NCI-H2081 treated with DMSO at 0.1 percent for 48 hours (cell line): ENCODE measurements around the gene PCSK6.
A peak's percentile ranks its signal among the peaks of the same experiment; 100 is the strongest.
"Not testable (repeated sequence)": the region's sequence is repeated elsewhere in the genome, so short reads cannot be mapped to it uniquely, and the experiment has no call there.

Source experiments
- DNase-seq: peaks from one replicate; lab custom pipeline; 2025; lab: John Stamatoyannopoulos, UW

PCSK6 gene

DNA sequence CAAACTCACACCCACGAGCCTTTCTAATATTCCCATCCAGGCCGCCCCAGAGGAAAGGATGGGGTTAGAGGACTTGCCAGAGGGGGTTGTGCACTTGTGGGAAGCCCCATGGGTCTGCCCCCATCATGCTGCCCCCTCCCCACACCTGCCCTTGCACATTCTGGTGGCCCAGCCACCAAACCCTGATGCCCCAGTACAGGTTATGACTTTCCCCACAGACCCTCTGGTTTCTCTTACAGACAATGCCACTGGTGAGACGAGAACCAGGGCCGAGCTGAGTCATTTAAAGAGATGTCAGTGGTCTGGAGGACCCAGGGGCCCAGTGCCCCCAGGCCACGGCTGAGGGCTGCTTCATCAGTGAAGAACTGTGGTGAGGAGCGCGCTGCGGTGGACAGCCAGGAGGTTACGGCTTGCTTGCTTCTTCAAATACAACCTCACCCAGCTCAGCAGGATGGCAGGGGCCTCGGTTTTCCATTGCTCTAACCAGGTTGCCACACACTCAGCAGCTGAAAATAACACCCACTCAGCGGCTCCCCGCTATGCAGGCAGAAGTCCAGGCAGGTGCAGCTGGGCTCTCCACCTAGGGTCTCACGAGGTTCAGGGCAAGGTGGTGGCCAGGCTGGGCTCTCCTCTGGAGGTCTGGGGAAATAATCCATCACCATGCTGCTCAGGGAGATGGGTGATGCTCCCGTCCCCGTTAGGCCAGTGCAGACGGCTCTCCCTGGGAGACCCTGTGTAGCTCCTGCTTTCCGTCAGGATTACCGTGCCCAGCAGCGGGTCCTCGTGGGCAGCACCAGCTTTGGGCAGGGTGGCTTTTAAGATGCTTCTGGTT is 180.7 kb downstream of the PCSK6 start:
- no peak for DNase-seq

DNA sequence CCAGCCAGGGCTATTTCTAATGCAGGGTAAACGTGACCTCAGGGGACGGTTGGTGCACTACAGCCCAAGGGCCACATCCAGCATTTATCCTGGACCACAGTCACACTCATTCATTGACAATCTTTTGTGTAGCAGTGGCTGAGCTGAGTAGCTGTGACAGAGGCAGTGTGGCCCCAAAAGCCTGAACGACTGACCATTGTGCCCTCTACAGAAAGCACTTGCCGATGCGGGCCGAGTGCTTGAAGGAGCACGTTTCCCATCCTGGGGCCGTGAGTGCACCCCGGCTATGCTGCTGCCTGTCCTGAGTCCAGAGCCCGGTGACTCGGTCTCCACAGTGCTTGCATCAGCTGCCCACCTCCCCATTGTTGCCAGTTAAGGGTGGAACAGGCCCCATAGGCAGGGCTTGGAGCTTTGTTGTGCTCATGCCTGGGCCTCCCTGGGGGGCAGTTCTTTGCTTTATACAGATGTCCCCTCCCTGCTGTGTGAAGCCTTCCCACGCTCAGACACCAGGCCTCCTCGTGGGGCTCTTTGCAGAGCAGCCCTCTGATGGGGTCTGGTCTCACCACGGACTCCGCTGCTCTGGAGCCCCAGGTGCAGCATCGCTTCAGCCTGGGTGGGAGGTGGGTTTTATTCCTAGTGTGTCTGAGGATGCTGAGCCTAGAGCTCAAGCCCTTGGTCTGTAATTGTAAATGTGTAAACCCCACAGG is 181.5 kb downstream of the PCSK6 start:
- no peak for DNase-seq

DNA sequence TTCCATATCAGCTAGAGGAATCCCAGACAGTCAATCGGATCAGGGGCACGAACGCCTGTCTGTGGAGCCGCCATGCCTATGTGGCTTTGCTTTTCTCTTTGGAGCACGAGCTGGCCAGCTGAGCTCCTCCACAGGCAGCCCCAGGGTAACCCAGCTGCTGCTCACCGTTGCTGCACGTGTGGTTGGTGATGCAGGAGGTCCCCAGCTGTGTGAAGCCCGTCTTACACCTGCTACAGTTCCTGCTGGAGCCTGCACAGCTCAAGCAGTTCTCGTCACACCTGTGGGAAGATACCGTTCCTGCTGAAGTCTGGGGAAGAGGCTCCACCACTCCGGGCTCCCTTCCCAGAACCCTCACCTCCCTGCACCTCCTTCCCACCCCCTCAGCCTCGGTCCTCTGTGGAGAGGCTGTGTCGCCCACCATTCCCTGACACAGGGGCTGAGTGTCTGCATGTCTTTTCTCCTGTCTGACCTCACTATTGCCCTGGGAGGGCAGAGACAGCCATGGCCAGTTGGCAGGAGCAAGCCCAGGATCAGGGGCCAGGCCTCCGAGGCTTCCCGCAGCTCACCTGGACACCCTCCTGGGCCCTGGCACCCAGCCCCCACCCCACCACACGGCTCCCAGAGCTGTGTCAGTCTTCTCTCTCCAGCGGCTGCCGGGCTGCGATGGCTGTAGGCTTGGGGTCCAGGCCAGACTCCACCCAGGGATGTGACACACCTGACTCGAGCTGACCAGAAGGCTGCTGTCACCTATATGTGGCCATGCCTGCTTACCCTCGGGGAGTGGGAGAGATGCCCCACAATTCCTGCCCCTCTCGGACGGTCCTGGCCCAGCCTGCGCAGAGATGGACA is 182.2 kb downstream of the PCSK6 start:
- DNase-seq = no peak

DNA sequence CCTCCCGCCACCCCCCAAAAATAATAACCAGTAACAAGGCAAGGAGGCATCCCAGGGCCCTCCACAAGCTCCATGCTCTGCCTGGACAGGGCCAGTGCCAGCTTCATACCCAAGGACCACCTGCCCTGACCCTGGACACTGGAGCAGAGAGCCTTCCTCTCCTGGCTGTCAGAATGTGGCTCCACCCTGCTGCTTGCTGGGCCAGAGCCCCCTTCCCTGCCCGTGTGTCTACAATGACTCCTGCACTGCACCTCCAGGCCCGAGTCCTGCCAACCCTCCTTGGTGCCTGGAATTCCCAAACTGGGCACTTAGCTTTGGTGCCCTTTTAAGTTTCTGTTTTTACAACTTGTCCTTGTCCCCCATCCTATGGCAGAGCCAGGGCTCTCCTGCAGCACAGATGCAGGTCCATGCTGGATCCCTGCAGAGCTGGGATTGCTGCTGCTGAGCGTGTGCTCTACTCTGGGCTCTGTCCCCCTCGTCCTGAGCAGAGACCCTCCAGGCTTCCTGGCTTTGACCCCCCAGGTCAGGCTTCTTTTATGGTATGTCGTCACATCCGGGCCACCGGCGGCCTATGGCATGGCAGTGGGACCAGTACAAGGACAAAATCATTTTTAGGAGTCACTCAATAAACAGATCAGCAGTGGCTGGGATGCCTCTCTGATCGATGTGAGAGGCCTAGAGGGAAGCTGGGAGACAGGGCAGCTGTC is 183.0 kb downstream of the PCSK6 start:
- no peak for DNase-seq

DNA sequence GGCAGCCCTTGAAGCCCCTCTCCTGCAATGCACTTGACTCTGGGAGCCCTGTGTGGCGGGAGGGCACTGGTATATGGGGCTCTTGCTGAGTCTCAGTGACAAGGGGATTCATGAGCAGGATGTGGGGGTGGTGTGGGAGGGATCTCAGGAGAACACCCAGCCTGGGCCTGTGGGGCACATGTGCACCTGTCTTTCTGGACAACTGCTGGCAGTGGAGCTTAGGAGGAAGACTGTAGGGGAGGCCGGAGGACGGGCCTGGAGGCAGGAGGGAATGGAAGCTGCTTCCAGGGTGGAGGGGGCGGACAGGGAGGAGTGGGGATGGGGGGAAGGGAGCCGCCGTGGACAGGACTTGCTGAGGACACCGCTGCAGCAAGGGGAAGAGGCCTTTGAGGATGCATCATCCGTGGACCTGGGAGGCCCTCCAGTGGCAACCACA is 183.7 kb downstream of the PCSK6 start:
- no peak for DNase-seq

DNA sequence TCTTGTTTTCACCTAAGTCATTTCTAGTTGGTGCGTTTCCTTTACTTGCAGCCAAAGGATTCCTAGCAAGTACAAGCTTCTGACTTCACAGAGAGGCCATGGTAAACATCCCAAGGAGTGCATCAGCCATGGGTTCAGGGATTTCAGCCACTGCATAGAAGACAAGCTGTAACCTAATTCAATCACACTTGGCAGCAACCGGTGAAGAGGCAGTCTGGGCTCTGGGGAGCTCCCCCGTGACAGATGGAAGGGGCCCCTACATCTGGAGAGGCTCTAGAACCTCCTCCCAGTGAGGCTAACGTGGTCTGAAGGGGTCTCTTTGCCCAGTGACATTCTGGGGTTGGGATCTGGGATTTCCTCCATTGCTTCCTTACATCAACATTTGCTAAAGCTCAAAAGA is 186.1 kb downstream of the PCSK6 start:
- no peak for DNase-seq

DNA sequence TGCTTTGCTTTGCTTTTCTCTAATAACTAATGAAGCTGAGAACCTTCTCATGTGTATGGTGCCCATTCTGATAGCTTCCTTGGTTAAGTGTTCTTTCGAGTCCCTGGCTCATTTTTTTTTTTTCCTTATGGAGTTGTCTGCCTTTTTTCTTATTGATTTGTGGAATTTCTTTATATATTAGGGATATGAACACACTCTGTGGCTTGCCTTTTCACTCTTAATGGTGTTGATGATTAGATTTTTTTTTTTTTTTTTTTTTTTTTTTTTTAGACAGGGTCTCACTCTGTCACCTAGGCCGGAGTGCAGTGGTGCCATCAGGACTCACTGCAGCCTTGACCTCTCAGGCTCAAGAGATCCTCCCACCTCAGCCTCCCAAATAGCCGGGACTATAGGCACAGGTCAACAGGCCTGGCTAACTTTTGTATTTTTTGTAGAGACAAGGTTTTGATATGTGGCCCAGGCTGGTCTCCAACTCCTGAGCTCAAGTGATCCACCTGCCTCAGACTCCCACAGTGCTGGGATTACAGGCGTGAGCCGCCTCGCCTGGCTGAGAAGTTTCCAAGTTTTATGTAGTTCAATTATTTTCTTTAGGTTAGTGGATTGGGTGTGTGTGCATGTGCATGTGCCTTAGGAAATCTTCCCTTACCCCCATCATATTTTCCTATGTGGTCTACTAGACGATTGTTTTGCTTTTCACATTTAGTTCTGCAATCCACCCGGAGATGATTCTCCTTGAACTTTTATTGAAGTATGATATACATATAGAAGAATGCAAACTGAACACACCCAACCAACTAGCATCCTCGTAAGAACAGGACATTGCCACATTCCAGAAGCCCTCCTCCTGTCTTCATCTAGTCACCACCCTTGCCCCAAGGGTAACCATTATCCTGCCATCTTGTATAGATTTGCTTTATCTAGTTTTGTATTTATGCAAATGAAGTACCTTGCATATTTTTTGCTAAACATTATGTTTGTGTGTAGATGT is 192.8 kb downstream of the PCSK6 start:
- no peak for DNase-seq

DNA sequence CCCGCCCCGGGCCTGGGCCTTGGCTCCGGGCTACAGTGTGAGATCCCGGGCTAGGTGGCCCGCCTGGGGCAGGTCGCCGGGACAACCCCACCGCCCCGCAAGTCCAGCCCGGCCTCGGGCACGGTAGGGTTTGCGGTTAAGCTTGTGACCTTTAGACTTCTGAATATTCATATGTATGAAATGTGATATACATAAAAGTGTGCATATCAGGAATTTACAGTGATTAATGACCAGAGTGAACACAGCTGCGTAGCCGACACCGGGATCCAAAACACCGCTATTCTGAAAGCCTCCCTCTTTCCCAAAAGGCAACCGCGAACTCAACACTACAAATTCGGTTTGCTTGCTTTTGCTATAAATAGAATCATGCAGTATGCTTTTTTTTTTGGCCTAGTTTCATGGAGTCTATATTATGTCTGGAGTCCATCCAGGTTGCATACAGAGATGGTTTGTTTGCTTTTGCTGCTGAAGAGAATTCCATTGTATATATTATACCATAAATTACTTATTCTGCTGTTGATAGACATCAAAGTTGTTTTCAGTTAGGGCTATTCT is 193.8 kb downstream of the PCSK6 start:
- no peak for DNase-seq

DNA sequence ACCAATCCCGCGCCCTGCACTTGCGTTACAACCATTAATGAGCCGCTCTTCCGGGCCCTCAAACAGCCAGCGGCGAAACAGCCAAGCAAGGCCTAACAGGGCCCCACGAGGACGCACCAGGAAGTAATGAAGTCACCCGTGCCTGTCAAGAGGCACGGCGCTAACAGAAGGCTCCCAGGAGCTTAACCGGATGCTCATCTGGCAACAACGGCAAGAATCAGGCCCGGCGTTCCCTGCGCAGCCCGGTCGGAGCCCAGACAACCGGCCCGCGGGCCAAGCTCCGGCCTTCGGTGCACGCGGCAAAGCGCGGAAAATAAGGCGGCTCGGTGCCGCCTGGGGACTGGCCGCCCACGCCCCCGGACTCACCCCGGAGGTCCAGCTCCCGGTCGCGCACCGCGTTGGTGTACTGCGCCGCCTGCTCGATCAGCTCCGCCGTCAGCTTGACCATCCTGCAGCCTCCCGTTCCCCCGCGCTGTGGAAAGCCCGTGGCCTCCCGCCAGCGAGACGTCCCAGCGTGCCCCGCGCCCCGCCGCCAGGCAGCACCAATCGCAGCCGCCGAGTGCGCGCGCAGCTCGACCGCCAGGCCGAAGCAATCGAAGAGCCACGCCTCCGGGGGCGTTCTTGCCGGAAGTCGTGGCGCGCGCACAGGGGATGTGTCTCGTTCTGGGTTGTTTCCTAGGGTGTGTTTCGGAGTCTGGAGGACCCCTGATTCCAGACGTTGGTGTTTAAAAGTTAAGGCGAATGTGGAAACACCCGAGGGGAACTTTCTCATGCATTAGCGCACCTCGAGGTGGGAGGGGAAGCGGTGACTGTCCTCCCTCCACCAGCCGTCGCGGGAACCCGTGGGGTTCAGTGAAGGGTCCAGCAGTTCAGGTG is 194.5 kb downstream of the PCSK6 start, which contains the start of gene SNRPA1:
SNRPA1 (minus strand) TSS at position 518 of the 876 bp plus-strand sequence; CDS start at position 448, 70 bp downstream.
- DNase-seq = peak; percentile 63

DNA sequence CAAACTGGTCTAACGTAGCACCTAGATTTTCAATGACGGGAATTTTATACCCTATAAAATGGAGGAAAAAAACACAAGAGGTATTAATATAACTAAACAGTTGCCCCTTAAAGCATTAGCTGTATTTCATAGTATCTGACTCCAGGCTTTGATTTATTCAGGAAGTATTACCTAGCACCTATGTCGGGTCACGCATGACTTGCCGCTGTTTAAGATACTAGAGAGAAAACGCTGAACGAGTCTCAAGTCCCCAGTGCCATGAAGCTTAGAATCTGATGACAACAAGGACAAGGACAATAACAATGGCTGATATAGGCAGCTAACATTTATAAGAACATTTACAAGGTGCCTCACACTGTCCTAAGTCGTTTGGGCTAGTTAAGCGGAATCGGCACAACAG is 196.4 kb downstream of the PCSK6 start:
- DNase-seq = no peak

DNA sequence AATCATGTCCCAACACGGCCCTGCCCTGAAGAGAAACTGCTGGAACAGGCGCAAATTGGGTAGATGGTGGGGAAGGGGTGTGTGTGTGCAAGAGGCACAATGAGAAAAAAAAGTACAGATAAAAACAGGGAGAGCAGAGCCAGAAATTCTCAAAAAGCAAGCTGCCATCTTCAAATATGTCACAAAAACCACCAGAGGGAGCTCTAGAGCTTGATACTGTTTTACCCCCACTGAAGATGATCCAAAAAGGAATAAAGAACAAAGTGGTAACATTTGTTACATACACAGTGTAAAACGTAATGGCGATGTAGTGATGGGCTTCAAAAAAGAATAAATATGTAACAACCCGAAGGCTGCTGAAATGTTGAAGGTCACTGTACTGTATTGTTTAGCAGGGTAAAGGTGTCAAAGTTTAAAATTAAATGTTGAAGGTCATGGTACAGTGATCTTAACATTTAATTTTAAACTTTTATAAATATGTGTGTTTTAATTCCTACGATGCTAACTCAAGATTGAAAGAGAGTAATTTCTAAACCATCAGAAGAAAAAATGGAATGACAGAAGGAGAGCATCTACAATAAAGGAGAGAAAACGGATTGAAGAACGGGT is 200.5 kb downstream of the PCSK6 start:
- no peak for DNase-seq

DNA sequence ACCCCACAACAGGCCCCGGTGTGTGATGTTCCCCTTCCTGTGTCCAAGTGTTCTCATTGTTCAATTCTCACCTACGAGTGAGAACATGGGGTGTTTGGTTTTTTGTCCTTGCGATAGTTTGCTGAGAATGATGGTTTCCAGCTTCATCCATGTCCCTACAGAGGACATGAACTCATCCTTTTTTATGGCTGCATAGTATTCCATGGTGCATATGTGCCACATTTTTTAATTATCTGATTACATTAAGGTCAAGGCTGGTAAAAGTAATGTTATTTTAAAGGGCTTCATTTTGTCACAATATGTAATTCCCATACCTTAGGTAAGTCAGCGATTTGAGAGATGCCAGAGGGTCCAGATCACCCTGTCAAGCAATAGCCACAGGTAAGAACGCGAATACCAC is 202.2 kb downstream of the PCSK6 start:
- DNase-seq = not testable (repeated sequence)

DNA sequence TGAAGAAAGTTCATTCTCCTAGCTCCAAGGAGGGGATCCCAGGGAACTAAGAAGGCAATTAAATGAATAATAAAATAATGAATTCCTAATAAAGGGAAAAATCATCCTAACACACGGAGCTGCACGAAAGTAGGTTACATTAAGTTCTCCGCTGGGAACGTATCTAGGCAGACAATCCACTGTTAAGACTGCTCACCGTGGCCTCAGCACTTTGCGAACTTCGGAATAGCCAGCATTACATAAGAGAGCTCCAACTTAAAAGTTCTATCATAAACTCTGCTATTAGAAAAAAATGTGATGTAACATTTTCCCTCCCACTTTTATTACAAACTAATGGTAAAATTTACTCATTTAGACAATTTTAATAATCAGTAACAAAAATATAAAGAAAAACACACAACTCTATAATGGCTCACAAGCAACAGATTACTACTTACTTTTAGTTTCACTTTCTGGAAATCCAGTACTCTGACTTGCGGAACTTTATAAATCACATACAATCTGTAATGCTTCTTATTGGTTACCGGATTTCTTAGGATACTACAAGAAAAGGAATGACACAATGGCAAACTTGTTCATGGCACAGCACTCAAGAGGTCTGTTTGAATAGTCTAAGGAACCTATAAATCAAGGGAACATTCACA is 202.9 kb downstream of the PCSK6 start:
- no peak for DNase-seq

DNA sequence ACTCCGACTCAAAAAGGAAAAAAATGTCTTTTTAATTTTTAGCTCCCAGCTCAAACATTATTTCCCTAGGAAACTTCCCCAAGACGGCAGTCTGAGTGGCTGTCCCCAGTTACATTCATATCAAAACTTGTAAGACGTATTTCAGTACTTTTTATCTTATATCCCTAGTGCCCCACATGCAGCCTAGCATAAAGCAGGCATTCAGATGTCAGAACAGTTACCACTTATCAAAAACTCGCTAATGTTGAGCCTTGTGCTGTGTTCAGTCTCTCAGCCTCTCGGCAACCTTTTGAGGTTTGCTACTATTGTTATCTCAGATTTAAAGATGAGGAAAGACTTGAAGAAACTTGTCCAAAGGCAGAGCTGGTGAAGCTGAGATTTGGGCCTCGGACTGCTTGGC is 205.6 kb downstream of the PCSK6 start:
- DNase-seq = no peak

DNA sequence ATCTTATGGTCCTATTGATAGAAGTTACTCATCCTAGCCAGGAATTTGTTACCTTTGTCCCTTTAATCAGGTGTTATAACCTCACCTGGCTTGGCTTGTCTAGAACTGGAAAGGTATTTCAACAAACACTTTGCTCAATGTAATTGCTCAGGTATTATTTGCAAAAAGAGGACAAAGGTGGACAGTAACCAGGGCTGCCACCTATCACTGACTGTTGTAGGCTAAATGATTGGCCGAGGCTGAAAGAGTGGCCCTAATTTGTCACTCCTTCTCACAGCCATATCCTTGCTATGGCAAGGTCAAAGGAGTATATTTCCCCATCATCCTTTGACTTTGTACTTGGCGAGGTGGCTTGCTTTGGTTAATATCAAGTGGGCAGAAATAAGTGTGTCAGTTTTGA is 209.5 kb downstream of the PCSK6 start:
- DNase-seq = no peak

DNA sequence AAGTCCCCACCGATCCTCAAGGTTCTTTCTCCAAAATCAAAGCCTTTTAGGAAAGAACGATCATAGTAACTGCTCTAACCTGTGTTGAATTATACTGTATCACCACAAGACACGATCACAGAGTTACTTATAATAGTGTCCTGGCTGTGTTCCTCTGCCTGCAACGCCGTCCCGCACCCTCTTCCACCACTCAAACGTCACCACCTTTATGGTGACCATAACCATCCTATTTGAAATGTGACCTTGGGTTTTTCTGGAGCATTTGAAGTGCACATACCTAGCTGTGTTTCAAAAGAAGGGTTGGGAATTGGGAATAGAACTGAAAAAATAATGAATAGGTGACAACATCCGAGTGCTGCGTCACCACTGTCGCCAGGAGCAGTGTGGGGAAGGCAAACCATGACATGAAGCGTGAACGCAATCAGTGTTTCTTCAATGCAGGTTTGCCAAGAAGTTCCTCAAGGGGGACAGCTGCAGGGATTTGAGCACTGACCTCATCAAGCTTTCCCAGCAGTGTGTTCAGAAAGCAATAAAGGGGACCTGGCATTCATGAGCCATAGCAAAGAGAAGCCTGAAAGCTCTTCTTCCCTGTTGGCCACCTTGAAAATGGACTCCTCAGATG is 211.5 kb downstream of the PCSK6 start:
- DNase-seq = no peak

DNA sequence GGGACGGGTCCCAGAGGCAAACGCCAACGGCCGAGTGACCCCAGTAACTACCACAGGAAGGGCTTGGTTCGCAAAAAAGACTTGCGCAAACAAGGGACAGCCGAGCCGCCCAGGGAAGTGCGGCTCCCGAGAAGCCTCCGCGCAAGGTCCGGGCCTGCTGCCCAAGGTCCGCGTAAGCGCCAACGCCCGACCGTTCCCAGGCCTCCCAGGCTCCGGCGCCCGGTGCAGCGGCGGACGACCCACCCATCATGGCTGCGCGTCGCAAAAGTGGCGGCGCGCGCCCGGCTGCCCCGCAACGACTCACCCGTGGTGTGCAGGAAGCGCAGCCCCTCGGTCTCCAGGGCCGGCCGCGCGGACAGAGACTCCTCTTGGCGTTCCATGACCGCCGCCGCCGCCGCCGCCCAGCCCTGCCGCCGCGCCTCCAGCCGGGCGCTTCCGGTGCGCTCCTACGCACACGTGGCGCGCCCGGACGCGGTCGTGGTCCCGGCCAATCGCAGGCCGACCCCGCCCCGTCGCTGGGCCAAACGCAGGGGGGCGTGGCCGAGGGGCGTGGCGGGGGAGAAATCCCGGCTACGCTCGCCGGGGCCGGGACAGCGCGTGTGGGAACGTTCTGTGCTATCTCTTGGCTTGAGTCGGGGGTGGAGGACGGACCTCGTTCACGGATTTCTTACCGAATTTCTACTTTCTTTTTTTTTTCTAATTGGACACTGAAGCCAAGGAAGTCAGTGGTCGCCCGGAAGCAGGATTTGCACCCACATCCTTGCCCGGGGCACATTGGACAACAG is 212.3 kb downstream of the PCSK6 start, which contains the start of gene SELENOS:
SELENOS (minus strand) TSS at position 448 of the 785 bp plus-strand sequence; CDS start at position 380, 68 bp downstream.
- DNase-seq = peak; percentile 18
